ENCODE data around the gene BACH2. TPM values are rescaled to one million over a fixed set of nuclear protein-coding genes. Genes with fewer than 3 reads are reported as not detected.

The BACH2 gene
- total and polyA plus RNA-seq, 2 of the 8 experiments (the other 6 are each of a cell fraction or from before 2014, with no cell fraction given), result 1.9 to 5.9 TPM

GRCh38 chr6:90175627-90176538 is 120.8 kb downstream of the BACH2 start:
- Histone ChIP-seq H3K79me2 (ENCODE audit: control insufficient read depth in 1 of 2, insufficient read depth in 2 of 2, low read length in 2 of 2) (no peaks in the 10 kb centered on the region), H3K9ac (replicated peaks in 1 of 4; ENCODE audit: extremely low read depth in 1 of 4, low read depth in 3 of 4, low read length in 3 of 4) (no peak overlapping the region), H2BK15ac (ENCODE audit: low read length) (no peak overlapping the region), H4K8ac (ENCODE audit: extremely low read depth, insufficient read depth, low read length) (no peak overlapping the region), H3K56ac (replicated peaks; ENCODE audit: insufficient read length, low read depth, low read length) (no peak overlapping the region), H2BK5ac (ENCODE audit: low read depth, low read length) (no peak overlapping the region), H3K18ac (ENCODE audit: extremely low read depth, low read length) (no peak overlapping the region), H4K91ac (replicated peaks; ENCODE audit: insufficient read length, low read length) (no peak overlapping the region), H3K79me1 (ENCODE audit: low read depth, low read length) (no peaks in the 10 kb centered on the region), H4K5ac (ENCODE audit: insufficient read length, low read depth, low read length) (no peak overlapping the region), H3K4me1 (replicated peaks in 1 of 4; ENCODE audit: control insufficient read depth in 3 of 4, insufficient read depth in 4 of 4, low read length in 3 of 4) (no peaks in the 10 kb centered on the region), H2BK12ac (ENCODE audit: low read depth, low read length) (no peak overlapping the region), H3K36me3 (ENCODE audit: control insufficient read depth in 2 of 4, insufficient read depth in 4 of 4, low read length in 3 of 4) (no peaks in the 10 kb centered on the region), H3K4me2 (ENCODE audit: insufficient read depth in 1 of 2, low read depth in 2 of 2, low read length in 2 of 2) (no peak overlapping the region), H2AFZ (ENCODE audit: low read length) (no peak overlapping the region), H3K23ac (ENCODE audit: insufficient read length) (no peak overlapping the region), H4K20me1 (replicated peaks in 1 of 2; ENCODE audit: control insufficient read depth in 1 of 2, insufficient read depth in 2 of 2, low read length in 2 of 2) (no peaks in the 10 kb centered on the region), H3K4ac (replicated peaks; ENCODE audit: insufficient read length, low read depth, low read length) (no peak overlapping the region), H3K23me2 (ENCODE audit: low read depth, low read length) (no peaks in the 10 kb centered on the region), H3K9me3 (ENCODE audit: insufficient read depth in 2 of 2, low read depth in 1 of 2, low read length in 1 of 2) (peaks cover 0 to 3% of the 10 kb centered on the region in 2 experiments; a peak in 1 of 4 replicates), H3K27me3 (replicated peaks in 1 of 4; ENCODE audit: control insufficient read depth in 3 of 4, extremely low read depth in 1 of 4, insufficient read depth in 3 of 4, low read length in 3 of 4) (no peaks in the 10 kb centered on the region), H3K4me3 (ENCODE audit: extremely low read depth in 1 of 4, insufficient read depth in 2 of 4, low read depth in 3 of 4, low read length in 4 of 4) (no peak overlapping the region), H3K27ac (ENCODE audit: low read depth, low read length) (no peak overlapping the region), H3K14ac (ENCODE audit: insufficient read length) (no peak overlapping the region), H2AK5ac (ENCODE audit: low read depth, low read length) (no peak overlapping the region), H2BK20ac (ENCODE audit: low read length) (no peak overlapping the region), H2BK120ac (replicated peaks; ENCODE audit: low read depth, low read length) (no peak overlapping the region)
- FAIRE-seq (no peak), DNase-seq (ENCODE audit: low read depth in 1 of 2, low spot score in 2 of 2) (no peak)
- 80% methylated on average over 8 of the region's 8 CpGs; no CpG with 5 or more reads in 1 of the 2 experiments for WGBS, 2 experiments (ENCODE audit: extremely low coverage in 1 of 2, insufficient coverage in 1 of 2, insufficient read length in 1 of 2, insufficient replicate concordance in 2 of 2, low coverage in 1 of 2, low lambda C conversion rate in 2 of 2, missing lambda C conversion rate in 1 of 2)
- TF ChIP-seq JUN (IDR thresholded peaks at IDR 0.05; ENCODE audit: low read depth, low read length) (no peak), EP300 (IDR thresholded peaks at IDR 0.05; ENCODE audit: borderline replicate concordance in 1 of 2, low read depth in 2 of 2, low read length in 2 of 2) (no peak)
- POLR2A ChIA-PET (ENCODE audit: partially characterized antibody), result no interaction called here
- CTCF ChIA-PET (ENCODE audit: partially characterized antibody), result interaction anchor here (0.8 to 1.3 kb wide), 3 partner anchors 19 to 231 kb away, joined by 3 read pairs; no protein-coding TSS in a partner anchor
